ENCODE measurements around the gene OLFM1.

GRCh38 chr9:135073081-135073740, 14.3 kb upstream of the OLFM1 start:
- TF ChIP-seq CTCF (IDR thresholded peaks at IDR 0.05) (no peak), POLR2A (IDR thresholded peaks at IDR 0.05) (no peak)

Data from lower leg skin (tissue), 3 donors.